Measurements from ENCODE around the gene HACD2. TPM values are rescaled to one million over a fixed set of nuclear protein-coding genes. Genes with fewer than 3 reads are reported as not detected.

The HACD2 gene
- total and polyA plus RNA-seq, 3 donors from 2014 or later, result 34.8 to 79.7 (median 55.9) TPM

DNA sequence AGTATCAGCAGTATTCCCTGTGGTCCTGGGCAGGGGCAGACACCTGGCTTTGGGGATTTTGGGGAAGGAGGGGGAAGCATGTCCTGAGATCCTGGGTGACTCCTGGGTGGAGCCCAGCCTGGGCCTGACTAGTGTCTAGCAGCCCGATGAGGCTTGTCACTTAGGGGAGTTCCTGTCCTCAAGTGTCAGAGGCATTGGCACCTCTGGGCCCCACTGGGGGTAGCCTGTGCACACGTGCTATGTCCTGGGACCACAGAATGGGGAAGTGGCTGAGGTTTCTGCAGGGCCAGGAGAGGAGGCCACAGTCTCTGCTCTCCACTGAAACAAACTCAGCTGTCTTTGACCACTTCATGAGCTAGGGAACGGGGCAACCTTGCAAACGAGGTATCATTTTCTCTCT is 104.4 kb downstream of the HACD2 start:
- Histone ChIP-seq H3K4me1 (no peaks in the 10 kb centered on the region), H3K9me3 (no peaks in the 10 kb centered on the region), H3K36me3 (ENCODE audit: low read depth, missing control alignments) (no peaks in the 10 kb centered on the region), H3K27me3 (no peaks in the 10 kb centered on the region), H3K4me3 (no peak overlapping the region), H3K27ac (no peak overlapping the region)
- intact Hi-C loops (cut with DNase I; ENCODE audit: low total_unique reads), result no loop called here
- no peak for TF ChIP-seq POLR2A (IDR thresholded peaks at IDR 0.05)
- TF ChIP-seq CTCF (IDR thresholded peaks at IDR 0.05), result no peak
- WGBS, 2 donors, result 71 to 86% methylated on average over 3 to 4 of the region's 4 CpGs
- DNase-seq, result no peak

- Histone ChIP-seq H3K9me3 (no peaks in the 10 kb centered on the region), H3K36me3 (ENCODE audit: low read depth, missing control alignments) (no peaks in the 10 kb centered on the region), H3K4me1 (no peaks in the 10 kb centered on the region), H3K27me3 (no peaks in the 10 kb centered on the region), H3K27ac (no peak overlapping the region), H3K4me3 (no peak overlapping the region)
- intact Hi-C loops (cut with DNase I; ENCODE audit: low total_unique reads), result no loop called here
- TF ChIP-seq POLR2A (IDR thresholded peaks at IDR 0.05) (no peak), CTCF (IDR thresholded peaks at IDR 0.05) (no peak)
- no peak for DNase-seq
- 95% methylated on average over 10 of the region's 10 CpGs for WGBS, 2 donors
Measured at GRCh38 chr3:123479891-123480290, 105.0 kb downstream of the HACD2 start.

GRCh38 chr3:123478314-123478713 is 106.5 kb downstream of the HACD2 start:
- no peaks in the 10 kb centered on the region for H3K9me3 ChIP-seq
- H3K4me1 ChIP-seq, result no peaks in the 10 kb centered on the region
- no peaks in the 10 kb centered on the region for H3K27me3 ChIP-seq
- no peak overlapping the region for H3K4me3 ChIP-seq
- no peak for DNase-seq
- WGBS, 2 donors, result 32 to 41% methylated on average over 2 of the region's 2 CpGs
- no peaks in the 10 kb centered on the region for H3K36me3 ChIP-seq (ENCODE audit: low read depth, missing control alignments)
- H3K27ac ChIP-seq, result no peak overlapping the region
- TF ChIP-seq POLR2A (IDR thresholded peaks at IDR 0.05) (no peak), CTCF (IDR thresholded peaks at IDR 0.05) (no peak)
- intact Hi-C loops (cut with DNase I; ENCODE audit: low total_unique reads), result no loop called here

- H3K4me1 ChIP-seq, result no peaks in the 10 kb centered on the region
- no peak overlapping the region for H3K27ac ChIP-seq
- intact Hi-C loops (cut with DNase I; ENCODE audit: low total_unique reads), result no loop called here
- DNase-seq, result no peak
- no peak overlapping the region for H3K4me3 ChIP-seq
- TF ChIP-seq CTCF (IDR thresholded peaks at IDR 0.05) (no peak), POLR2A (IDR thresholded peaks at IDR 0.05) (no peak)
- no peaks in the 10 kb centered on the region for H3K9me3 ChIP-seq
- WGBS, 2 donors, result 82 to 83% methylated on average over 15 of the region's 15 CpGs
- H3K36me3 ChIP-seq (ENCODE audit: low read depth, missing control alignments), result no peaks in the 10 kb centered on the region
- H3K27me3 ChIP-seq, result no peaks in the 10 kb centered on the region
Measured at GRCh38 chr3:123476967-123477750, 107.7 kb downstream of the HACD2 start.

DNA sequence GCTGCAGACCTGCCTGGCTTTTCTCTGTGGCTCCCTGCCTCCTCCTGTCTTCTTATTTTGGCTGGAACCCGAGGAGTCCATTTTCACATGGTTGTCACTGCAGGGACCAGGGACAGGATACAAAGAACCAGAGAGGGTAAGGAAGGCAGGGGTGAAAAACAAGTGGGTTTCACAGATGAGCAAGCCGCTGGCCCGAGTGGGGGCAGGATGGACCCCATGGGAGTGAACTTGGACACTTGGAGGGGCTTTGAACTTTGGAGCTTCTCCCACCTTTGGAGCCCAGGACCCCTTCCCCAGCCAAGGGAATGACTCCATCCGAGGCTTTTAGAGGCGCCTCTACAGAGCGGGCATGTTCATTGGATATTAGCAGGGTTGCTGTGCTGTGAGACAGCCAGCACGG is 109.1 kb downstream of the HACD2 start:
- TF ChIP-seq POLR2A (IDR thresholded peaks at IDR 0.05), result no peak
- TF ChIP-seq CTCF (IDR thresholded peaks at IDR 0.05), result no peak
- no peak overlapping the region for H3K27ac ChIP-seq
- no peaks in the 10 kb centered on the region for H3K4me1 ChIP-seq
- no peak for DNase-seq
- intact Hi-C loops (cut with DNase I; ENCODE audit: low total_unique reads), result no loop called here
- no peaks in the 10 kb centered on the region for H3K9me3 ChIP-seq
- H3K36me3 ChIP-seq (ENCODE audit: low read depth, missing control alignments), result no peaks in the 10 kb centered on the region
- WGBS, 2 donors, result 64 to 75% methylated on average over 7 of the region's 7 CpGs
- no peaks in the 10 kb centered on the region for H3K27me3 ChIP-seq
- no peak overlapping the region for H3K4me3 ChIP-seq

Measured in testis (tissue), 3 donors.